ES-I3 (cell line): ENCODE measurements around the gene LMAN2.
"Not testable (repeated sequence)": the region's sequence is repeated elsewhere in the genome, so short reads cannot be mapped to it uniquely, and the experiment has no call there.

Source experiments
- H3K36me3 ChIP-seq: 2 replicates; pipeline ENCODE4 v1.6.1; 2013; ENCODE audit warnings: mild to moderate bottlenecking, low read length, control low read depth, moderate library complexity; ENCODE audit not compliant: insufficient read depth
- H3K4me1 ChIP-seq: 2 replicates; pipeline ENCODE4 v1.6.1; 2013; ENCODE audit warnings: mild to moderate bottlenecking, control low read depth, low read length; ENCODE audit not compliant: insufficient read depth
- H3K9ac ChIP-seq: 2 replicates; pipeline ENCODE4 v1.6.1; 2013; ENCODE audit warnings: low read depth, mild to moderate bottlenecking, low read length, moderate library complexity
- H3K9me3 ChIP-seq: 2 replicates; pipeline ENCODE4 v1.6.1; 2013; ENCODE audit warnings: mild to moderate bottlenecking, low read length, moderate library complexity; ENCODE audit not compliant: control insufficient read depth, insufficient read depth

LMAN2 gene

GRCh38 chr5:177386542-177386941, 35.1 kb upstream of the LMAN2 start:
- Histone ChIP-seq H3K9me3 (no peaks in the 10 kb centered on the region), H3K36me3 (no peaks in the 10 kb centered on the region), H3K9ac (no peak overlapping the region), H3K4me1 (peaks cover 17% of the 10 kb centered on the region)

GRCh38 chr5:177385720-177386119, 34.3 kb upstream of the LMAN2 start:
- Histone ChIP-seq H3K4me1 (peaks cover 17% of the 10 kb centered on the region), H3K9ac (no peak overlapping the region)

GRCh38 chr5:177384134-177384533, 32.7 kb upstream of the LMAN2 start, which contains the start of gene SLC34A1:
SLC34A1 (plus strand) TSS chr5:177384434; CDS start chr5:177385742, 1,308 bp downstream.
- H3K9me3 ChIP-seq, result no peaks in the 10 kb centered on the region
- no peak within 1 kb of the TSS for H3K9ac ChIP-seq
- H3K4me1 ChIP-seq, result peaks cover 5% of the 10 kb centered on the region
- H3K36me3 ChIP-seq, result no peaks in the 10 kb centered on the region

More at GRCh38 chr5:177385720-177386119, 34.3 kb upstream of the LMAN2 start:
- no peaks in the 10 kb centered on the region for H3K9me3 ChIP-seq
- H3K36me3 ChIP-seq, result no peaks in the 10 kb centered on the region

GRCh38 chr5:177383181-177383580, 31.7 kb upstream of the LMAN2 start:
- Histone ChIP-seq H3K9me3 (no peaks in the 10 kb centered on the region), H3K4me1 (no peaks in the 10 kb centered on the region; the same call in 1 of the 2 replicates), H3K36me3 (no peaks in the 10 kb centered on the region), H3K9ac (no peak overlapping the region)

GRCh38 chr5:177382423-177383029, 31.1 kb upstream of the LMAN2 start:
- no peaks in the 10 kb centered on the region for H3K36me3 ChIP-seq
- no peak overlapping the region for H3K9ac ChIP-seq
- no peaks in the 10 kb centered on the region; the same call in 1 of the 2 replicates for H3K4me1 ChIP-seq
- H3K9me3 ChIP-seq, result no peaks in the 10 kb centered on the region

- Histone ChIP-seq H3K9me3 (no peaks in the 10 kb centered on the region), H3K4me1 (no peaks in the 10 kb centered on the region; the same call in 1 of the 2 replicates), H3K36me3 (no peaks in the 10 kb centered on the region), H3K9ac (no peak overlapping the region)
These were observed 29.3 kb upstream of the LMAN2 start for GRCh38 chr5:177380805-177381126.

GRCh38 chr5:177378884-177379883, 27.7 kb upstream of the LMAN2 start:
- H3K4me1 ChIP-seq, result no peaks in the 10 kb centered on the region; the same call in 1 of the 2 replicates
- no peak overlapping the region for H3K9ac ChIP-seq
- no peaks in the 10 kb centered on the region for H3K36me3 ChIP-seq
- no peaks in the 10 kb centered on the region for H3K9me3 ChIP-seq

- Histone ChIP-seq H3K9me3 (no peaks in the 10 kb centered on the region), H3K9ac (no peak overlapping the region), H3K36me3 (no peaks in the 10 kb centered on the region), H3K4me1 (no peaks in the 10 kb centered on the region; the same call in 1 of the 2 replicates)
These were observed 26.6 kb upstream of the LMAN2 start for GRCh38 chr5:177377851-177378776.

GRCh38 chr5:177376107-177376506, 24.6 kb upstream of the LMAN2 start:
- no peaks in the 10 kb centered on the region; the same call in 1 of the 2 replicates for H3K4me1 ChIP-seq
- no peaks in the 10 kb centered on the region for H3K9me3 ChIP-seq
- H3K9ac ChIP-seq, result no peak overlapping the region
- no peaks in the 10 kb centered on the region for H3K36me3 ChIP-seq

GRCh38 chr5:177375516-177375915, 24.0 kb upstream of the LMAN2 start:
- not testable (repeated sequence) for H3K9ac ChIP-seq, H3K4me1 ChIP-seq

GRCh38 chr5:177374211-177374610, 22.7 kb upstream of the LMAN2 start:
- Histone ChIP-seq H3K9me3 (no peaks in the 10 kb centered on the region), H3K4me1 (peaks cover 4% of the 10 kb centered on the region), H3K36me3 (no peaks in the 10 kb centered on the region), H3K9ac (no peak overlapping the region)

More at GRCh38 chr5:177375516-177375915, 24.0 kb upstream of the LMAN2 start:
- not testable (repeated sequence) for H3K36me3 ChIP-seq, H3K9me3 ChIP-seq

GRCh38 chr5:177373806-177374205, 22.3 kb upstream of the LMAN2 start:
- no peaks in the 10 kb centered on the region for H3K9me3 ChIP-seq
- no peaks in the 10 kb centered on the region for H3K36me3 ChIP-seq
- H3K4me1 ChIP-seq, result peaks cover 4% of the 10 kb centered on the region
- no peak overlapping the region for H3K9ac ChIP-seq

GRCh38 chr5:177372910-177373309, 21.4 kb upstream of the LMAN2 start:
- no peaks in the 10 kb centered on the region for H3K9me3 ChIP-seq
- no peaks in the 10 kb centered on the region for H3K36me3 ChIP-seq
- no peak overlapping the region for H3K9ac ChIP-seq
- peaks cover 4% of the 10 kb centered on the region for H3K4me1 ChIP-seq
